IMR-90 (cell line): ENCODE results near the gene MXRA8. TPM values are rescaled to one million over a fixed set of nuclear protein-coding genes. Genes with fewer than 3 reads are reported as not detected.

Source experiments
- ATAC-seq: fragments of 200-7000 bp; cut with Tn5 transposase; 2 replicates; pipeline ENCODE4 v1.9.1; 2020; ENCODE audit warnings: low read depth, mild to moderate bottlenecking, moderate library complexity
- BruUV-seq: library from RNA; stranded (reverse); fragments of 400-500 nt; replicated peaks from 2 replicates; lab custom pipeline; 2021; lab: Mats Ljungman, UMichigan
- CTCF ChIA-PET: fragments of 300-600 bp; formaldehyde crosslinking; extraction: SDS; loops from one replicate; lab custom pipeline; 2021; ENCODE audit warnings: antibody characterized with exemption; lab: Yijun Ruan, JAX
- POLR2A ChIA-PET: fragments of 300-600 bp; sonication (Branson Sonifier 250); formaldehyde crosslinking; loops from one replicate; lab custom pipeline; 2022; ENCODE audit warnings: antibody characterized with exemption; ENCODE audit not compliant: unreplicated experiment; lab: Charles Lee
- DNase-seq: peaks from one replicate; pipeline ENCODE4 v3.0.0; 2013
- H2AFZ ChIP-seq: replicated peaks from 2 replicates; pipeline ENCODE3; 2013; ENCODE audit warnings: low read length, mild to moderate bottlenecking; ENCODE audit not compliant: poor library complexity
- H2AK5ac ChIP-seq: 2 replicates; pipeline ENCODE4 v1.6.1; 2013; ENCODE audit warnings: low read depth, low read length, inconsistent platforms
- H2AK9ac ChIP-seq: replicated peaks from 2 replicates; pipeline ENCODE3; 2013; ENCODE audit warnings: mild to moderate bottlenecking, low read depth, low read length, moderate library complexity; ENCODE audit not compliant: poor library complexity
- H2BK120ac ChIP-seq: 2 replicates; pipeline ENCODE4 v1.6.1; 2013; ENCODE audit warnings: low read depth, low read length, inconsistent platforms
- H2BK15ac ChIP-seq: 3 replicates; pipeline ENCODE4 v1.6.1; 2013; ENCODE audit warnings: low read depth, low read length, inconsistent platforms
- H2BK20ac ChIP-seq: 2 replicates; pipeline ENCODE4 v1.6.1; 2013; ENCODE audit warnings: low read depth, mild to moderate bottlenecking, inconsistent platforms, low read length, moderate library complexity
- H2BK5ac ChIP-seq: 2 replicates; pipeline ENCODE4 v1.6.1; 2013; ENCODE audit warnings: mild to moderate bottlenecking, low read depth, low read length, inconsistent platforms; ENCODE audit not compliant: poor library complexity, severe bottlenecking
- H3K14ac ChIP-seq: replicated peaks from 2 replicates; pipeline ENCODE4 v1.6.1; 2013; ENCODE audit warnings: low read depth, low read length, inconsistent platforms
- H3K18ac ChIP-seq: 2 replicates; pipeline ENCODE4 v1.6.1; 2013; ENCODE audit warnings: low read depth, low read length, control low read depth
- H3K23ac ChIP-seq: 2 replicates; pipeline ENCODE4 v1.6.1; 2013; ENCODE audit warnings: low read depth, low read length, inconsistent platforms
- H3K27ac ChIP-seq: 2 replicates; pipeline ENCODE4 v1.5.1; 2013; ENCODE audit warnings: mild to moderate bottlenecking, control low read depth, low read length; ENCODE audit not compliant: insufficient read depth
- H3K27me3 ChIP-seq: 2 replicates; pipeline ENCODE4 v1.6.1; 2013; ENCODE audit warnings: low read length; ENCODE audit not compliant: control insufficient read depth, insufficient read depth
- H3K36me3 ChIP-seq: 2 replicates; pipeline ENCODE4 v1.6.1; 2013; ENCODE audit warnings: low read length, mixed read lengths; ENCODE audit not compliant: control insufficient read depth, insufficient read depth
- H3K4ac ChIP-seq: 2 replicates; pipeline ENCODE4 v1.6.1; 2013; ENCODE audit warnings: low read depth, low read length, inconsistent platforms
- H3K4me1 ChIP-seq: 2 replicates; pipeline ENCODE4 v1.6.1; 2013; ENCODE audit warnings: low read length, mixed read lengths; ENCODE audit not compliant: control insufficient read depth, insufficient read depth
- H3K4me2 ChIP-seq: 2 replicates; pipeline ENCODE4 v1.6.1; 2013; ENCODE audit warnings: low read depth, mild to moderate bottlenecking, control low read depth, low read length, moderate library complexity
- H3K4me3 ChIP-seq: 2 replicates; pipeline ENCODE4 v1.5.1; 2013; ENCODE audit warnings: low read depth, mild to moderate bottlenecking, control low read depth, low read length, moderate library complexity; ENCODE audit not compliant: insufficient read depth
- H3K56ac ChIP-seq: 2 replicates; pipeline ENCODE4 v1.6.1; 2013; ENCODE audit warnings: low read length, inconsistent platforms; ENCODE audit not compliant: insufficient read depth; ENCODE audit errors: extremely low read depth
- H3K79me1 ChIP-seq, 2 experiments: 2 replicates each; pipeline ENCODE4 v1.6.1; 2013; ENCODE audit warnings: low read length in 2 of 2, inconsistent platforms in 1 of 2, low read depth in 1 of 2
- H3K9ac ChIP-seq: 2 replicates; pipeline ENCODE4 v1.6.1; 2013; ENCODE audit warnings: low read depth, low read length, control low read depth
- H3K9me1 ChIP-seq: 2 replicates; pipeline ENCODE4 v1.6.1; 2013; ENCODE audit warnings: low read length, inconsistent platforms; ENCODE audit not compliant: insufficient read depth
- H3K9me3 ChIP-seq: 2 replicates; pipeline ENCODE4 v1.6.1; 2013; ENCODE audit warnings: low read length; ENCODE audit not compliant: control insufficient read depth, insufficient read depth
- H4K20me1 ChIP-seq: 2 replicates; pipeline ENCODE4 v1.6.1; 2013; ENCODE audit warnings: low read length, inconsistent platforms; ENCODE audit not compliant: insufficient read depth
- H4K5ac ChIP-seq: 2 replicates; pipeline ENCODE4 v1.6.1; 2013; ENCODE audit warnings: mild to moderate bottlenecking, low read depth, low read length, control low read depth
- H4K8ac ChIP-seq, 2 experiments: 2 replicates each; pipeline ENCODE4 v1.6.1; 2013; ENCODE audit warnings: low read depth in 2 of 2, low read length in 2 of 2, control low read depth in 1 of 2, inconsistent platforms in 1 of 2
- H4K91ac ChIP-seq: 2 replicates; pipeline ENCODE4 v1.6.1; 2013; ENCODE audit warnings: low read depth, low read length, inconsistent platforms; ENCODE audit not compliant: insufficient read depth
- BHLHE40 ChIP-seq: fragments of 150-350 bp; IDR thresholded peaks from 2 replicates; pipeline ENCODE4 v1.6.1; 2016; ENCODE audit warnings: mild to moderate bottlenecking, low read depth, low read length
- CEBPB ChIP-seq: IDR thresholded peaks from 2 replicates; pipeline ENCODE4 v1.6.1; 2012; ENCODE audit warnings: low read depth, low read length, improper control_type of control experiment
- CHD1 ChIP-seq: IDR thresholded peaks from 2 replicates; pipeline ENCODE4 v1.6.1; 2012; ENCODE audit warnings: low read depth, low read length, improper control_type of control experiment
- MAFK ChIP-seq: IDR thresholded peaks from 2 replicates; pipeline ENCODE4 v1.6.1; 2012; ENCODE audit warnings: low read depth, low read length, improper control_type of control experiment
- MAZ ChIP-seq: IDR thresholded peaks from 2 replicates; pipeline ENCODE4 v1.6.1; 2012; ENCODE audit warnings: low read depth, mild to moderate bottlenecking, low read length, improper control_type of control experiment, moderate library complexity, borderline replicate concordance
- MXI1 ChIP-seq: IDR thresholded peaks from 2 replicates; pipeline ENCODE4 v1.6.1; 2012; ENCODE audit warnings: low read depth, mild to moderate bottlenecking, low read length, moderate library complexity, borderline replicate concordance
- POLR2A ChIP-seq: IDR thresholded peaks from 2 replicates; pipeline ENCODE4 v1.6.1; 2012; ENCODE audit warnings: mild to moderate bottlenecking, low read depth, low read length
- RAD21 ChIP-seq: IDR thresholded peaks from 2 replicates; pipeline ENCODE4 v1.6.1; 2012; ENCODE audit warnings: low read length, improper control_type of control experiment
- RCOR1 ChIP-seq: IDR thresholded peaks from 2 replicates; pipeline ENCODE4 v1.6.1; 2012; ENCODE audit warnings: mild to moderate bottlenecking, low read length, improper control_type of control experiment; ENCODE audit not compliant: insufficient replicate concordance
- SMC3 ChIP-seq: fragments of 150-350 bp; IDR thresholded peaks from 2 replicates; pipeline ENCODE4 v1.6.1; 2016; ENCODE audit warnings: low read depth, mild to moderate bottlenecking, antibody characterized with exemption, low read length, moderate library complexity
- WGBS, 2 experiments: methylation state at CpG; one replicate each; pipeline versions ENCODE4 v1.1.5 to v1.1.7; 2013; ENCODE audit warnings: missing lambda C conversion rate in 2 of 2; ENCODE audit not compliant: insufficient read length in 1 of 2; ENCODE audit errors: extremely low coverage in 2 of 2; 5-methylcytosine and 5-hydroxymethylcytosine counted together
- dilution Hi-C: fragments of 300-500 bp; cut with HindIII; formaldehyde crosslinking; loops from one replicate; pipeline ENCODE4 v1.14.3; 2018; ENCODE audit warnings: low sequenced_read_pairs; ENCODE audit not compliant: unreplicated experiment
- in situ Hi-C: fragments of 300-500 bp; cut with MboI; formaldehyde crosslinking; loops from 3 replicates; pipeline ENCODE4 v1.14.3; 2019; ENCODE audit warnings: low sequenced_read_pairs, inconsistent platforms, mixed read lengths
- intact Hi-C: fragments of 100-400 bp; cut with micrococcal nuclease; formaldehyde crosslinking; loops from 2 replicates; pipeline ENCODE4 v1.10.0; 2022
- polyA plus RNA-seq, 3 experiments: library from polyadenylated mRNA; depleted of rRNA; stranded (reverse); fragments of >200 nt; gene quantifications; 2 replicates each; pipeline ENCODE4 v1.2.3, GENCODE V29; 2012; ENCODE audit warnings: low replicate concordance in 1 of 3
- total RNA-seq: library from RNA; depleted of rRNA; stranded (reverse); fragments of >200 nt; gene quantifications from 2 replicates; pipeline ENCODE4 v1.2.3, GENCODE V29; 2012
- TF ChIP-seq, protein P1 (sequence below): fragments of 150-350 bp; IDR thresholded peaks from 2 replicates; pipeline ENCODE4 v1.6.1; 2016; ENCODE audit warnings: low read depth, mild to moderate bottlenecking, low read length, moderate library complexity, borderline replicate concordance
- TF ChIP-seq, protein P2 (sequence below): conservative IDR thresholded peaks from 2 replicates; pipeline ENCODE4 v1.5.1; 2012; ENCODE audit warnings: mild to moderate bottlenecking, low read depth, low read length, improper control_type of control experiment
- TF ChIP-seq, protein P3 (sequence below): fragments of 150-350 bp; IDR thresholded peaks from 2 replicates; pipeline ENCODE4 v1.6.1; 2017; ENCODE audit warnings: mild to moderate bottlenecking, antibody characterized with exemption, low read length, low read depth

MXRA8 gene
- total and polyA plus RNA-seq, 2 of the 4 experiments (the other 2 are of a cell fraction): 92.5 to 469 TPM

DNA sequence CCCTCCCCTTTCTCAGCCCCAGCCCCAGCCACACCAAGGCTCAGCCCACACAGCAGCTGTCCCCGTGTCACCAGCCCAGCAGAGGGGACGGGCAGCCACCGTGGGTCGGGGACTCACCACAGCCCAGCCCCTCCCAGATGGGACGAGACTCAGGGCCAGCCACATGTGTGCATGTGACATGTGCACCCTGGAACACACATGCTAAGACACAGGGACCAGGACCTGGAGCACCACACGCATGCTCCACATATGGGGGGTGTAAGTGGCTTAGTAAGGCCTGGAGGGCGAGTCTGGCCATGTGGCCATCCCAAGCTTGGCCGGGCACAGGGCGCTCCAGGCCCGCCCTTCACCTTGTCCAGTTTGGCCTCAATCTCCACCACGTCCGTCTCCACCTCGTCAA lies 54.6 kb downstream of the MXRA8 start:
- ATAC-seq: no peak
- Histone ChIP-seq H3K4me1 (peaks cover 25% of the 10 kb centered on the region), H2AK5ac (peak overlapping the region; percentile 33), H2BK120ac (no peak overlapping the region), H3K27ac (no peak overlapping the region; the same call in 1 of the 2 replicates), H3K23ac (0 out of 2 replicates have a peak overlapping the region, but pooled peaks have one; percentile 4), H3K4me2 (no peak overlapping the region), H4K91ac (no peak overlapping the region), H4K8ac (0 out of 4 replicates have a peak overlapping the region, but pooled peaks of 1 of the 2 experiments have one; percentile 20), H2BK20ac (no peak overlapping the region), H3K9ac (no peak overlapping the region), H2BK5ac (peak overlapping the region; percentile 11), H2AFZ (no peak overlapping the region), H3K9me3 (no peaks in the 10 kb centered on the region), H4K20me1 (peaks cover 54% of the 10 kb centered on the region), H3K4me3 (no peak overlapping the region), H2AK9ac (peak overlapping the region; percentile 76), H2BK15ac (no peak overlapping the region), H3K18ac (no peak overlapping the region), H3K36me3 (peaks cover 9% of the 10 kb centered on the region), H3K79me1 (peaks cover 3 to 53% of the 10 kb centered on the region in 2 experiments; a peak in 3 of 4 replicates), H3K9me1 (peaks cover 3% of the 10 kb centered on the region), H4K5ac (no peak overlapping the region), H3K27me3 (no peaks in the 10 kb centered on the region), H3K4ac (peak overlapping the region; percentile 18; the same call in 1 of the 2 replicates), H3K14ac (no peak overlapping the region), H3K56ac (no peak overlapping the region)
- in situ Hi-C loops (no loop called here), dilution Hi-C loops (no loop called here), intact Hi-C loops (no loop called here)
- no TSS peak for BruUV-seq
- no peak for DNase-seq
- POLR2A ChIA-PET: interaction anchor here (0.6 kb wide), 1 partner anchor 27 kb away, joined by 4 read pairs; no protein-coding TSS in a partner anchor
- TF ChIP-seq MXI1: no peak
- TF ChIP-seq RCOR1: no peak
- TF ChIP-seq MAFK: no peak
- TF ChIP-seq SMC3: no peak
- TF ChIP-seq BHLHE40: no peak
- no peak for TF ChIP-seq CHD1
- no peak for TF ChIP-seq CEBPB
- TF ChIP-seq POLR2A: no peak
- TF ChIP-seq, protein P1, sequence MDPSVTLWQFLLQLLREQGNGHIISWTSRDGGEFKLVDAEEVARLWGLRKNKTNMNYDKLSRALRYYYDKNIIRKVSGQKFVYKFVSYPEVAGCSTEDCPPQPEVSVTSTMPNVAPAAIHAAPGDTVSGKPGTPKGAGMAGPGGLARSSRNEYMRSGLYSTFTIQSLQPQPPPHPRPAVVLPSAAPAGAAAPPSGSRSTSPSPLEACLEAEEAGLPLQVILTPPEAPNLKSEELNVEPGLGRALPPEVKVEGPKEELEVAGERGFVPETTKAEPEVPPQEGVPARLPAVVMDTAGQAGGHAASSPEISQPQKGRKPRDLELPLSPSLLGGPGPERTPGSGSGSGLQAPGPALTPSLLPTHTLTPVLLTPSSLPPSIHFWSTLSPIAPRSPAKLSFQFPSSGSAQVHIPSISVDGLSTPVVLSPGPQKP: no peak
- no peak for TF ChIP-seq MAZ
- TF ChIP-seq, protein P2, sequence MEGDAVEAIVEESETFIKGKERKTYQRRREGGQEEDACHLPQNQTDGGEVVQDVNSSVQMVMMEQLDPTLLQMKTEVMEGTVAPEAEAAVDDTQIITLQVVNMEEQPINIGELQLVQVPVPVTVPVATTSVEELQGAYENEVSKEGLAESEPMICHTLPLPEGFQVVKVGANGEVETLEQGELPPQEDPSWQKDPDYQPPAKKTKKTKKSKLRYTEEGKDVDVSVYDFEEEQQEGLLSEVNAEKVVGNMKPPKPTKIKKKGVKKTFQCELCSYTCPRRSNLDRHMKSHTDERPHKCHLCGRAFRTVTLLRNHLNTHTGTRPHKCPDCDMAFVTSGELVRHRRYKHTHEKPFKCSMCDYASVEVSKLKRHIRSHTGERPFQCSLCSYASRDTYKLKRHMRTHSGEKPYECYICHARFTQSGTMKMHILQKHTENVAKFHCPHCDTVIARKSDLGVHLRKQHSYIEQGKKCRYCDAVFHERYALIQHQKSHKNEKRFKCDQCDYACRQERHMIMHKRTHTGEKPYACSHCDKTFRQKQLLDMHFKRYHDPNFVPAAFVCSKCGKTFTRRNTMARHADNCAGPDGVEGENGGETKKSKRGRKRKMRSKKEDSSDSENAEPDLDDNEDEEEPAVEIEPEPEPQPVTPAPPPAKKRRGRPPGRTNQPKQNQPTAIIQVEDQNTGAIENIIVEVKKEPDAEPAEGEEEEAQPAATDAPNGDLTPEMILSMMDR: no peak
- TF ChIP-seq, protein P3, sequence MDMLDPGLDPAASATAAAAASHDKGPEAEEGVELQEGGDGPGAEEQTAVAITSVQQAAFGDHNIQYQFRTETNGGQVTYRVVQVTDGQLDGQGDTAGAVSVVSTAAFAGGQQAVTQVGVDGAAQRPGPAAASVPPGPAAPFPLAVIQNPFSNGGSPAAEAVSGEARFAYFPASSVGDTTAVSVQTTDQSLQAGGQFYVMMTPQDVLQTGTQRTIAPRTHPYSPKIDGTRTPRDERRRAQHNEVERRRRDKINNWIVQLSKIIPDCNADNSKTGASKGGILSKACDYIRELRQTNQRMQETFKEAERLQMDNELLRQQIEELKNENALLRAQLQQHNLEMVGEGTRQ: no peak
- no peak for TF ChIP-seq RAD21
- 97% methylated on average over 5 of the region's 13 CpGs; no CpG with 5 or more reads in 1 of the 2 experiments for WGBS, 2 experiments
- CTCF ChIA-PET: interaction anchor here (0.7 kb wide), 1 partner anchor 28 kb away, joined by 3 read pairs; no protein-coding TSS in a partner anchor
